Neural progenitor cell (in vitro differentiated cells): Measurements from ENCODE around the gene SHKBP1. TPM values are rescaled to one million over a fixed set of nuclear protein-coding genes. Genes with fewer than 3 reads are reported as not detected.

Experiments used
- DNase-seq: peaks from one replicate; pipeline ENCODE4 v3.0.0-alpha.2; 2016; ENCODE audit warnings: low spot score
- H2AFZ ChIP-seq: fragments of 200-600 bp; sonication (generic); replicated peaks from 2 replicates; pipeline ENCODE4 v1.6.1; 2016; ENCODE audit warnings: antibody characterized with exemption
- H3F3A ChIP-seq: fragments of 200-600 bp; sonication (generic); 2 replicates; pipeline ENCODE4 v1.6.1; 2016; ENCODE audit warnings: antibody characterized with exemption, low read depth
- H3K27ac ChIP-seq: fragments of 200-600 bp; sonication (generic); 2 replicates; pipeline ENCODE4 v1.5.1; 2016; ENCODE audit warnings: mild to moderate bottlenecking
- H3K27me3 ChIP-seq: fragments of 200-600 bp; sonication (generic); 2 replicates; pipeline ENCODE4 v1.6.1; 2016; ENCODE audit warnings: mild to moderate bottlenecking, moderate library complexity
- H3K36me3 ChIP-seq: fragments of 200-600 bp; sonication (generic); 2 replicates; pipeline ENCODE4 v1.5.1; 2016
- H3K4me1 ChIP-seq: fragments of 200-600 bp; sonication (generic); 2 replicates; pipeline ENCODE4 v1.6.1; 2016; ENCODE audit warnings: mixed run types
- H3K4me2 ChIP-seq: fragments of 200-600 bp; sonication (generic); 2 replicates; pipeline ENCODE4 v1.6.1; 2016
- H3K4me3 ChIP-seq: fragments of 200-600 bp; sonication (generic); 2 replicates; pipeline ENCODE4 v1.5.1; 2016
- H3K79me2 ChIP-seq: fragments of 200-600 bp; sonication (generic); 2 replicates; pipeline ENCODE4 v1.6.1; 2016; ENCODE audit warnings: low read depth
- H3K9ac ChIP-seq: fragments of 200-600 bp; sonication (generic); 2 replicates; pipeline ENCODE4 v1.6.1; 2016
- H3K9me3 ChIP-seq: fragments of 200-600 bp; sonication (generic); 2 replicates; pipeline ENCODE4 v1.5.1; 2016; ENCODE audit warnings: low read depth
- H4K20me1 ChIP-seq: fragments of 200-600 bp; sonication (generic); 2 replicates; pipeline ENCODE4 v1.6.1; 2016; ENCODE audit warnings: low read depth
- H3K27ac Mint-ChIP-seq: 3 replicates; pipeline ENCODE4 v1.8.0; 2021; ENCODE audit warnings: mixed read lengths
- H3K27me3 Mint-ChIP-seq: 2 replicates; pipeline ENCODE4 v1.8.0; 2022; ENCODE audit warnings: low read depth, mild to moderate bottlenecking, inconsistent platforms, moderate library complexity, mixed read lengths; ENCODE audit not compliant: insufficient read depth
- H3K36me3 Mint-ChIP-seq: 3 replicates; pipeline ENCODE4 v1.8.0; 2021; ENCODE audit warnings: mixed read lengths
- H3K4me1 Mint-ChIP-seq: 3 replicates; pipeline ENCODE4 v1.8.0; 2021; ENCODE audit warnings: mixed read lengths
- H3K4me3 Mint-ChIP-seq: 3 replicates; pipeline ENCODE4 v1.8.0; 2021; ENCODE audit warnings: mild to moderate bottlenecking, moderate library complexity, mixed read lengths
- H3K9me3 Mint-ChIP-seq: 3 replicates; pipeline ENCODE4 v1.8.0; 2020; ENCODE audit warnings: mixed read lengths
- CTCF ChIP-seq: fragments of 200-600 bp; sonication (generic); IDR thresholded peaks from 2 replicates; pipeline ENCODE4 v1.5.1; 2017; ENCODE audit warnings: antibody characterized with exemption, mild to moderate bottlenecking
- EZH2 ChIP-seq: fragments of 200-600 bp; sonication (generic); IDR thresholded peaks from 2 replicates; pipeline ENCODE4 v1.6.1; 2017; ENCODE audit warnings: antibody characterized with exemption, mild to moderate bottlenecking, moderate library complexity
- EZH2phosphoT487 ChIP-seq: fragments of 200-600 bp; sonication (generic); IDR thresholded peaks from 2 replicates; pipeline ENCODE4 v1.6.1; 2017; ENCODE audit warnings: antibody characterized with exemption
- total RNA-seq: library from RNA; depleted of rRNA; stranded (reverse); fragments of >200 nt; gene quantifications from 2 replicates; pipeline ENCODE4 v1.2.3, GENCODE V29; 2015; ENCODE audit warnings: low replicate concordance

SHKBP1 gene
- total RNA-seq, 1 donor from 2014 or later: 20.6 TPM

GRCh38 chr19:40633207-40633606, 56.5 kb downstream of the SHKBP1 start:
- no peaks in the 10 kb centered on the region for H3K9me3 Mint-ChIP-seq
- Histone ChIP-seq H4K20me1 (no peaks in the 10 kb centered on the region), H3K36me3 (no peaks in the 10 kb centered on the region), H3F3A (peaks cover 6% of the 10 kb centered on the region), H3K27me3 (peaks cover 34% of the 10 kb centered on the region), H3K27ac (no peak overlapping the region), H3K4me1 (peaks cover 9% of the 10 kb centered on the region), H2AFZ (no peak overlapping the region), H3K9ac (no peak overlapping the region), H3K9me3 (no peaks in the 10 kb centered on the region), H3K79me2 (no peaks in the 10 kb centered on the region), H3K4me3 (no peak overlapping the region), H3K4me2 (no peak overlapping the region)
- H3K4me3 Mint-ChIP-seq: no peak overlapping the region
- no peak for DNase-seq
- H3K27me3 Mint-ChIP-seq: peaks cover 3% of the 10 kb centered on the region
- H3K4me1 Mint-ChIP-seq: peaks cover 35% of the 10 kb centered on the region
- no peak overlapping the region for H3K27ac Mint-ChIP-seq
- TF ChIP-seq CTCF: no peak
- peaks cover 9% of the 10 kb centered on the region for H3K36me3 Mint-ChIP-seq

- H3K27me3 Mint-ChIP-seq: peaks cover 5% of the 10 kb centered on the region
- Histone ChIP-seq H3K4me1 (peaks cover 6% of the 10 kb centered on the region), H2AFZ (no peak overlapping the region), H3K4me3 (no peak overlapping the region), H3K36me3 (no peaks in the 10 kb centered on the region), H3K9ac (no peak overlapping the region), H4K20me1 (no peaks in the 10 kb centered on the region), H3K27me3 (peaks cover 27% of the 10 kb centered on the region), H3F3A (peaks cover 6% of the 10 kb centered on the region), H3K4me2 (no peak overlapping the region), H3K27ac (no peak overlapping the region), H3K9me3 (no peaks in the 10 kb centered on the region), H3K79me2 (no peaks in the 10 kb centered on the region)
- no peak overlapping the region for H3K27ac Mint-ChIP-seq
- no peak overlapping the region for H3K4me3 Mint-ChIP-seq
- H3K4me1 Mint-ChIP-seq: peaks cover 16% of the 10 kb centered on the region
- no peak for DNase-seq
- no peaks in the 10 kb centered on the region for H3K9me3 Mint-ChIP-seq
- TF ChIP-seq EZH2phosphoT487: no peak
- TF ChIP-seq CTCF: no peak
- TF ChIP-seq EZH2: no peak
- H3K36me3 Mint-ChIP-seq: no peaks in the 10 kb centered on the region
Observed at GRCh38 chr19:40638327-40638726, 61.7 kb downstream of the SHKBP1 start.

- no peaks in the 10 kb centered on the region for H3F3A ChIP-seq
- peaks cover 16% of the 10 kb centered on the region for H3K27me3 ChIP-seq
- no peaks in the 10 kb centered on the region for H4K20me1 ChIP-seq
- H3K4me2 ChIP-seq: no peak overlapping the region
- TF ChIP-seq EZH2phosphoT487 (no peak), EZH2 (no peak), CTCF (no peak)
- H3K9me3 ChIP-seq: no peaks in the 10 kb centered on the region
- Mint-ChIP-seq H3K4me3 (no peak overlapping the region), H3K36me3 (no peaks in the 10 kb centered on the region), H3K9me3 (no peaks in the 10 kb centered on the region), H3K4me1 (peaks cover 6% of the 10 kb centered on the region), H3K27me3 (peaks cover 5% of the 10 kb centered on the region), H3K27ac (no peak overlapping the region)
- H2AFZ ChIP-seq: no peak overlapping the region
- no peaks in the 10 kb centered on the region for H3K4me1 ChIP-seq
- no peak overlapping the region for H3K27ac ChIP-seq
- H3K36me3 ChIP-seq: no peaks in the 10 kb centered on the region
- DNase-seq: no peak
- no peaks in the 10 kb centered on the region for H3K79me2 ChIP-seq
- no peak overlapping the region for H3K4me3 ChIP-seq
- H3K9ac ChIP-seq: no peak overlapping the region
Observed at GRCh38 chr19:40639638-40639982, 62.9 kb downstream of the SHKBP1 start.

- Histone ChIP-seq H2AFZ (no peak overlapping the region), H3K36me3 (no peaks in the 10 kb centered on the region), H3K9ac (no peak overlapping the region), H3K9me3 (no peaks in the 10 kb centered on the region), H3K27ac (no peak overlapping the region), H3K27me3 (peaks cover 5% of the 10 kb centered on the region), H3K4me3 (no peak overlapping the region), H3F3A (no peaks in the 10 kb centered on the region), H3K79me2 (no peaks in the 10 kb centered on the region), H3K4me2 (no peak overlapping the region), H3K4me1 (no peaks in the 10 kb centered on the region), H4K20me1 (no peaks in the 10 kb centered on the region)
- H3K36me3 Mint-ChIP-seq: no peaks in the 10 kb centered on the region
- H3K4me1 Mint-ChIP-seq: peaks cover 6% of the 10 kb centered on the region
- no peak overlapping the region for H3K4me3 Mint-ChIP-seq
- TF ChIP-seq EZH2phosphoT487: no peak
- TF ChIP-seq CTCF: no peak
- TF ChIP-seq EZH2: no peak
- peaks cover 3% of the 10 kb centered on the region for H3K27me3 Mint-ChIP-seq
- no peak overlapping the region for H3K27ac Mint-ChIP-seq
- DNase-seq: no peak
- no peaks in the 10 kb centered on the region for H3K9me3 Mint-ChIP-seq
Observed at GRCh38 chr19:40640744-40641143, 64.1 kb downstream of the SHKBP1 start.
